WI38 (cell line): ENCODE data around the gene AKAP13.

ENCODE experiments used
- H3K4me3 ChIP-seq: 2 replicates; pipeline ENCODE4 v1.5.1; 2011; ENCODE audit warnings: low read depth, mild to moderate bottlenecking, control low read depth, low read length
- TF ChIP-seq, protein P1 (sequence below): IDR thresholded peaks from 2 replicates; pipeline ENCODE4 v1.5.1; 2012; ENCODE audit warnings: low read depth, mild to moderate bottlenecking, control low read depth, low read length

AKAP13 gene

DNA sequence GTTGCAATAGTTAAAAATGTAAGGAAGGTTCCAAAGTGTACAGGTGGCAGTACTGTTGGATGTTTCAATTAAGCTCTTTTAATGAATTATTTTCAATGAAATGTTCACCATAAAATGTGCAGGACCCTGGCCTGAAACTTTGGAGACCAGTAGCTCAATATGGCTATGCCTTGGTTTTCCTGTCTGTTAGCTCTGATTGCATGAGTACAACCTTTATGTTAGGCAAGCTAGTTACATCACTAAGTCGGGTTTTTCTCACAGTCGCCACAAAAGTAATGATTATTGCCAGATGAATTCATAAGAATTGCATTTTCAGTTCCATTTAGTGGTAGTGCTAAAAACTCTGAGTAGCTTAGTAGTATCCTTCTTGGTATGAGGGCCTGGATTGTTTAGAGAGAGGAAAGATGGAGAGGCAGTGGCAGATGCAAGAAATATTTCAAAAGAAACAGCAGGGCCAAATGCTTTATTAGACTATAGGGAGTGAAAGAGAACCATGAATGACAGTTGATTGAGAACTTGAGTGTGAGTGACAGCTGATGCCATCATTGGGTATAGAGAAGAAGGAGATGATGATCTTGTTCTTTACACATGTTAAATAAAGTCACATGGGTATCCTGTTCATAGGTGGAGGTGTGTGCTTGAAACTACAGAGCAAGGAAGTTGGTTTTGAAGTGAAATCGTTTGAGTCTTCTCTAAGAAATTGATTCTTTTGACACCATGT, 109.5 kb downstream of the AKAP13 start:
- TF ChIP-seq, protein P1, sequence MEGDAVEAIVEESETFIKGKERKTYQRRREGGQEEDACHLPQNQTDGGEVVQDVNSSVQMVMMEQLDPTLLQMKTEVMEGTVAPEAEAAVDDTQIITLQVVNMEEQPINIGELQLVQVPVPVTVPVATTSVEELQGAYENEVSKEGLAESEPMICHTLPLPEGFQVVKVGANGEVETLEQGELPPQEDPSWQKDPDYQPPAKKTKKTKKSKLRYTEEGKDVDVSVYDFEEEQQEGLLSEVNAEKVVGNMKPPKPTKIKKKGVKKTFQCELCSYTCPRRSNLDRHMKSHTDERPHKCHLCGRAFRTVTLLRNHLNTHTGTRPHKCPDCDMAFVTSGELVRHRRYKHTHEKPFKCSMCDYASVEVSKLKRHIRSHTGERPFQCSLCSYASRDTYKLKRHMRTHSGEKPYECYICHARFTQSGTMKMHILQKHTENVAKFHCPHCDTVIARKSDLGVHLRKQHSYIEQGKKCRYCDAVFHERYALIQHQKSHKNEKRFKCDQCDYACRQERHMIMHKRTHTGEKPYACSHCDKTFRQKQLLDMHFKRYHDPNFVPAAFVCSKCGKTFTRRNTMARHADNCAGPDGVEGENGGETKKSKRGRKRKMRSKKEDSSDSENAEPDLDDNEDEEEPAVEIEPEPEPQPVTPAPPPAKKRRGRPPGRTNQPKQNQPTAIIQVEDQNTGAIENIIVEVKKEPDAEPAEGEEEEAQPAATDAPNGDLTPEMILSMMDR = no peak

GRCh38 chr15:85490856-85491255, 110.5 kb downstream of the AKAP13 start:
- TF ChIP-seq, protein P1 = no peak
- H3K4me3 ChIP-seq = no peak overlapping the region

More for the DNA sequence above, 109.5 kb downstream of the AKAP13 start:
- no peak overlapping the region for H3K4me3 ChIP-seq

GRCh38 chr15:85491691-85492090, 111.3 kb downstream of the AKAP13 start:
- H3K4me3 ChIP-seq = no peak overlapping the region
- TF ChIP-seq, protein P1 = no peak

GRCh38 chr15:85492406-85492805, 112.0 kb downstream of the AKAP13 start:
- TF ChIP-seq, protein P1 = no peak
- H3K4me3 ChIP-seq = no peak overlapping the region

- TF ChIP-seq, protein P1 = no peak
- H3K4me3 ChIP-seq = no peak overlapping the region
Observed at GRCh38 chr15:85493260-85493659, 112.9 kb downstream of the AKAP13 start.

- H3K4me3 ChIP-seq = no peak overlapping the region
Observed at GRCh38 chr15:85494048-85494777, 113.8 kb downstream of the AKAP13 start.

More at GRCh38 chr15:85494048-85494777, 113.8 kb downstream of the AKAP13 start:
- TF ChIP-seq, protein P1 = no peak
